CD4-positive, alpha-beta T cell treated with Interleukin-2 at 100 ng/mL for 4 hours (primary cell): ENCODE results near the gene CDH13.

Source experiments
- DNase-seq: peaks from one replicate; pipeline ENCODE4 v3.0.0-alpha.2; 2020; ENCODE audit warnings: low spot score

The CDH13 gene

GRCh38 chr16:82999711-83000110, 372.9 kb downstream of the CDH13 start:
- no peak for DNase-seq

- DNase-seq = no peak
Observed at GRCh38 chr16:83002351-83003334, 375.9 kb downstream of the CDH13 start.

GRCh38 chr16:83004868-83005652, 378.3 kb downstream of the CDH13 start:
- DNase-seq = no peak

- no peak for DNase-seq
Observed at GRCh38 chr16:83005653-83006160, 378.9 kb downstream of the CDH13 start.

GRCh38 chr16:83010776-83011720, 384.3 kb downstream of the CDH13 start:
- DNase-seq = no peak

GRCh38 chr16:83011939-83012338, 385.2 kb downstream of the CDH13 start:
- no peak for DNase-seq

- no peak for DNase-seq
Observed at GRCh38 chr16:83013071-83013470, 386.3 kb downstream of the CDH13 start.

GRCh38 chr16:83019963-83020362, 393.2 kb downstream of the CDH13 start:
- DNase-seq = no peak

GRCh38 chr16:83021045-83021444, 394.3 kb downstream of the CDH13 start:
- no peak for DNase-seq

GRCh38 chr16:83021746-83022145, 395.0 kb downstream of the CDH13 start:
- DNase-seq = no peak

GRCh38 chr16:83023011-83023410, 396.2 kb downstream of the CDH13 start:
- no peak for DNase-seq

- DNase-seq = no peak
Observed at GRCh38 chr16:83023640-83024039, 396.9 kb downstream of the CDH13 start.

- no peak for DNase-seq
Observed at GRCh38 chr16:83027973-83028372, 401.2 kb downstream of the CDH13 start.

GRCh38 chr16:83029467-83029866, 402.7 kb downstream of the CDH13 start:
- DNase-seq = no peak

- no peak for DNase-seq
Observed at GRCh38 chr16:83031524-83031923, 404.8 kb downstream of the CDH13 start.

- DNase-seq = no peak
Observed at GRCh38 chr16:83037102-83037501, 410.3 kb downstream of the CDH13 start.

GRCh38 chr16:83037884-83038283, 411.1 kb downstream of the CDH13 start:
- no peak for DNase-seq

GRCh38 chr16:83040174-83040573, 413.4 kb downstream of the CDH13 start:
- peak; percentile 1 for DNase-seq

- DNase-seq = no peak
Observed at GRCh38 chr16:83044589-83044988, 417.8 kb downstream of the CDH13 start.

- no peak for DNase-seq
Observed at GRCh38 chr16:83045790-83046189, 419.0 kb downstream of the CDH13 start.

- DNase-seq = no peak
Observed at GRCh38 chr16:83046664-83047063, 419.9 kb downstream of the CDH13 start.

- DNase-seq = no peak
Observed at GRCh38 chr16:83051451-83051850, 424.7 kb downstream of the CDH13 start.
